CD14-positive monocyte (primary cell): ENCODE measurements around the gene BFSP2. TPM values are rescaled to one million over a fixed set of nuclear protein-coding genes. Genes with fewer than 3 reads are reported as not detected.

ENCODE experiments used
- DNase-seq, 3 donors: peaks; one replicate each; pipeline ENCODE4 v3.0.0-alpha.2; 2011 to 2022
- H2AFZ ChIP-seq: 2 replicates; pipeline ENCODE4 v1.6.0; 2012; ENCODE audit warnings: mild to moderate bottlenecking, low read depth, low read length, inconsistent platforms; ENCODE audit not compliant: insufficient read depth, poor library complexity, severe bottlenecking
- H3K27ac ChIP-seq, 2 donors: 1 replicate in 1 of 2; 2 replicates in 1 of 2; pipeline ENCODE4 v1.5.1; 2012 to 2013; ENCODE audit warnings: low read length in 2 of 2, control low read depth in 1 of 2, inconsistent platforms in 1 of 2, low read depth in 1 of 2, mild to moderate bottlenecking in 1 of 2
- H3K27me3 ChIP-seq, 2 donors: one replicate each; pipeline versions ENCODE4 v1.6.0 to v1.6.1; 2011 to 2013; ENCODE audit warnings: low read length in 2 of 2; ENCODE audit not compliant: control insufficient read depth in 2 of 2, insufficient read depth in 2 of 2
- H3K36me3 ChIP-seq, 2 donors: replicated peaks in 1 of 2; 1 replicate in 1 of 2; 2 replicates in 1 of 2; pipeline versions ENCODE4 v1.5.1 to v1.6.1; 2012 to 2013; ENCODE audit warnings: low read length in 2 of 2, control low read depth in 1 of 2, inconsistent platforms in 1 of 2, mild to moderate bottlenecking in 1 of 2; ENCODE audit not compliant: insufficient read depth in 2 of 2, control insufficient read depth in 1 of 2
- H3K4me1 ChIP-seq, 2 donors: 1 replicate in 1 of 2; 2 replicates in 1 of 2; pipeline versions ENCODE4 v1.5.1 to v1.6.1; 2012 to 2013; ENCODE audit warnings: low read length in 2 of 2, control low read depth in 1 of 2, inconsistent platforms in 1 of 2, mild to moderate bottlenecking in 1 of 2, moderate library complexity in 1 of 2; ENCODE audit not compliant: insufficient read depth in 2 of 2, control insufficient read depth in 1 of 2
- H3K4me2 ChIP-seq: replicated peaks from 2 replicates; pipeline ENCODE3; 2012; ENCODE audit warnings: low read length, moderate library complexity, mild to moderate bottlenecking; ENCODE audit not compliant: poor library complexity, severe bottlenecking; ENCODE audit errors: extremely low read depth
- H3K4me3 ChIP-seq, 3 experiments: fragments of 200-600 bp in 1 of 3; sonication (generic) in 1 of 3; replicated peaks in 1 of 3; 1 replicate in 2 of 3; 2 replicates in 1 of 3; pipeline ENCODE4 v1.5.1; 2011 to 2013; ENCODE audit warnings: low read length in 3 of 3, mild to moderate bottlenecking in 3 of 3, control low read depth in 2 of 3, low read depth in 2 of 3, inconsistent platforms in 1 of 3, moderate library complexity in 1 of 3
- H3K79me2 ChIP-seq: 2 replicates; pipeline ENCODE4 v1.6.0; 2012; ENCODE audit warnings: mild to moderate bottlenecking, control low read depth, inconsistent platforms, low read length, moderate library complexity; ENCODE audit not compliant: insufficient read depth
- H3K9ac ChIP-seq: 2 replicates; pipeline ENCODE4 v1.6.0; 2017; ENCODE audit warnings: low read length, mild to moderate bottlenecking; ENCODE audit not compliant: insufficient read depth, poor library complexity, severe bottlenecking
- H3K9me3 ChIP-seq, 2 donors: replicated peaks in 1 of 2; 1 replicate in 1 of 2; 2 replicates in 1 of 2; pipeline versions ENCODE4 v1.5.1 to v1.6.1; 2012 to 2013; ENCODE audit warnings: low read length in 2 of 2, control low read depth in 1 of 2; ENCODE audit not compliant: control insufficient read depth in 1 of 2, insufficient read depth in 1 of 2
- H4K20me1 ChIP-seq: 2 replicates; pipeline ENCODE4 v1.6.0; 2012; ENCODE audit warnings: mild to moderate bottlenecking, low read length, control low read depth, moderate library complexity; ENCODE audit not compliant: insufficient read depth
- H3K27ac Mint-ChIP-seq, 7 donors: one replicate each; pipeline ENCODE4 v1.8.0; 2020; ENCODE audit warnings: mild to moderate bottlenecking in 7 of 7, mixed read lengths in 7 of 7, moderate library complexity in 6 of 7, inconsistent platforms in 2 of 7
- H3K27me3 Mint-ChIP-seq, 3 donors: one replicate each; pipeline ENCODE4 v1.8.0; 2021 to 2022; ENCODE audit warnings: low read depth in 3 of 3, mild to moderate bottlenecking in 3 of 3, mixed read lengths in 3 of 3, moderate library complexity in 3 of 3, inconsistent platforms in 1 of 3
- H3K36me3 Mint-ChIP-seq, 2 donors: one replicate each; pipeline ENCODE4 v1.8.0; 2020; ENCODE audit warnings: mixed read lengths in 2 of 2, inconsistent platforms in 1 of 2, mild to moderate bottlenecking in 1 of 2
- H3K4me1 Mint-ChIP-seq: one replicate; pipeline ENCODE4 v1.8.0; 2020; ENCODE audit warnings: mild to moderate bottlenecking, mixed read lengths
- H3K4me3 Mint-ChIP-seq, 2 donors: one replicate each; pipeline ENCODE4 v1.8.0; 2020; ENCODE audit warnings: mild to moderate bottlenecking in 2 of 2, mixed read lengths in 2 of 2, moderate library complexity in 1 of 2
- H3K9me3 Mint-ChIP-seq, 7 donors: one replicate each; pipeline ENCODE4 v1.8.0; 2020 to 2022; ENCODE audit warnings: mixed read lengths in 7 of 7, mild to moderate bottlenecking in 6 of 7, moderate library complexity in 6 of 7, inconsistent platforms in 2 of 7
- CTCF ChIP-seq: fragments of 200-600 bp; IDR thresholded peaks from one replicate; pipeline ENCODE4 v1.8.0; 2022; ENCODE audit warnings: antibody characterized with exemption, mild to moderate bottlenecking
- WGBS: methylation state at CpG from one replicate; pipeline ENCODE4 v1.1.5; 2013; ENCODE audit warnings: missing lambda C conversion rate; ENCODE audit not compliant: insufficient coverage; 5-methylcytosine and 5-hydroxymethylcytosine counted together
- intact Hi-C, 2 donors: fragments of 100-400 bp; cut with micrococcal nuclease; formaldehyde crosslinking; loops; one replicate each; pipeline versions ENCODE4 v1.15.0 to v1.15.1; 2023
- polyA plus RNA-seq, 3 donors: library from polyadenylated mRNA; depleted of rRNA in 1 of 3; unstranded in 2 of 3; stranded (reverse) in 1 of 3; fragments of 300-500 nt in 2 of 3; fragments of >200 nt in 1 of 3; fragmentation: Illumina TruSeq in 2 of 3; gene quantifications; 1 replicate in 2 of 3; 2 replicates in 1 of 3; pipeline ENCODE4 v1.2.3, GENCODE V29; 2012 to 2021

BFSP2 gene
- polyA plus RNA-seq, 3 donors = not detected

- H3K4me1 ChIP-seq = no peaks in the 10 kb centered on the region
- no peak overlapping the region for H2AFZ ChIP-seq
- no peak for TF ChIP-seq CTCF
- WGBS = 97% methylated on average over 4 of the region's 5 CpGs
- no peak overlapping the region for H3K27ac ChIP-seq
- no peak overlapping the region for H3K4me2 ChIP-seq
- H3K9ac ChIP-seq = no peak overlapping the region
- no peaks in the 10 kb centered on the region for H3K79me2 ChIP-seq
- DNase-seq = no peak
- no peaks in the 10 kb centered on the region for H3K4me1 Mint-ChIP-seq
- peaks cover 0 to 15% of the 10 kb centered on the region in 2 donors for H3K9me3 ChIP-seq
- H3K36me3 Mint-ChIP-seq = no peaks in the 10 kb centered on the region
- H3K9me3 Mint-ChIP-seq = peaks cover 1 to 13% (median 9%) of the 10 kb centered on the region in 7 donors
- H3K27me3 Mint-ChIP-seq = peaks cover 0 to 4% (median 0%) of the 10 kb centered on the region in 3 donors
- H4K20me1 ChIP-seq = no peaks in the 10 kb centered on the region
- H3K4me3 ChIP-seq = no peak overlapping the region
- no peaks in the 10 kb centered on the region for H3K36me3 ChIP-seq
- no peak overlapping the region for H3K4me3 Mint-ChIP-seq
- H3K27ac Mint-ChIP-seq = no peak overlapping the region
- H3K27me3 ChIP-seq = no peaks in the 10 kb centered on the region
- intact Hi-C loops = loop anchor here (5.0 kb wide), 2 partner anchors 91 to 96 kb away; no protein-coding TSS in a partner anchor
Measured at GRCh38 chr3:133486658-133487057, 86.8 kb downstream of the BFSP2 start.

- 100% methylated on average over 3 of the region's 4 CpGs for WGBS
Measured at GRCh38 chr3:133487204-133487603, 87.3 kb downstream of the BFSP2 start.

More at GRCh38 chr3:133487204-133487603, 87.3 kb downstream of the BFSP2 start:
- Histone ChIP-seq H3K27ac (no peak overlapping the region), H3K79me2 (no peaks in the 10 kb centered on the region), H4K20me1 (no peaks in the 10 kb centered on the region), H3K27me3 (no peaks in the 10 kb centered on the region), H3K9me3 (peaks cover 0 to 15% of the 10 kb centered on the region in 2 donors), H2AFZ (no peak overlapping the region), H3K36me3 (no peaks in the 10 kb centered on the region), H3K4me2 (no peak overlapping the region), H3K9ac (no peak overlapping the region), H3K4me3 (no peak overlapping the region), H3K4me1 (no peaks in the 10 kb centered on the region)
- Mint-ChIP-seq H3K9me3 (peaks cover 1 to 13% (median 9%) of the 10 kb centered on the region in 7 donors), H3K4me3 (no peak overlapping the region), H3K4me1 (no peaks in the 10 kb centered on the region), H3K27ac (no peak overlapping the region), H3K36me3 (no peaks in the 10 kb centered on the region), H3K27me3 (peaks cover 0 to 3% (median 0%) of the 10 kb centered on the region in 3 donors)
- no peak for TF ChIP-seq CTCF
- no peak for DNase-seq
- intact Hi-C loops = loop anchor here (5.0 kb wide), 2 partner anchors 90 to 95 kb away; no protein-coding TSS in a partner anchor
